Posterior cingulate gyrus (tissue), 11 donors: Measurements from ENCODE around the gene CCDC142.
A peak's percentile ranks its signal among the peaks of the same experiment; 100 is the strongest.
"Not testable (repeated sequence)": the region's sequence is repeated elsewhere in the genome, so short reads cannot be mapped to it uniquely, and the experiment has no call there.

Source experiments
- DNase-seq, 10 donors: peaks; one replicate each; pipeline versions ENCODE4 v3.0.0 to v3.0.0-alpha.2; 2020 to 2021; ENCODE audit warnings: mixed read lengths in 3 of 10
- intact Hi-C: fragments of 100-400 bp; cut with DNase I; formaldehyde crosslinking; loops from one replicate; pipeline ENCODE4 v1.15.1; 2023

Gene CCDC142

DNA sequence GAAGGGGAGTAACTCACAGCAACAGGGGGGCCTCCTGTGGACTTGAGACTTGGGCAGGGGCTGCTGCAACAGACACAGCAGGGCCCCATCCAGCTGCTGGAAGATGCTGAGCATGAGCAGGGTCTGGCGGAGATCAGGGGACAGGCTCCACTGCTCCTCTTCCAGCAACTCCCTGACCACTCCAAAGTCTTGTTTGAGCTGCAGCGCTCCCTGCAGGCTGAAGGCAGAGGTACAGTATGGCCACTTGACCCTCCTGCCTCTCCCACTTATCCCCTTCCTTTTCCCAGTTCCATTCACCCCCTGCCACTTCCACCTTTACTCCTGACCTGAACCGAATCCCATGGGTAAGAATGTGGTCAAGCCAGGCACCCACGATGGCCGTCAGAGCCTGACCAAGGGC lies 7.9 kb downstream of the CCDC142 start:
- DNase-seq, result no peak
- intact Hi-C loops, result no loop called here

DNA sequence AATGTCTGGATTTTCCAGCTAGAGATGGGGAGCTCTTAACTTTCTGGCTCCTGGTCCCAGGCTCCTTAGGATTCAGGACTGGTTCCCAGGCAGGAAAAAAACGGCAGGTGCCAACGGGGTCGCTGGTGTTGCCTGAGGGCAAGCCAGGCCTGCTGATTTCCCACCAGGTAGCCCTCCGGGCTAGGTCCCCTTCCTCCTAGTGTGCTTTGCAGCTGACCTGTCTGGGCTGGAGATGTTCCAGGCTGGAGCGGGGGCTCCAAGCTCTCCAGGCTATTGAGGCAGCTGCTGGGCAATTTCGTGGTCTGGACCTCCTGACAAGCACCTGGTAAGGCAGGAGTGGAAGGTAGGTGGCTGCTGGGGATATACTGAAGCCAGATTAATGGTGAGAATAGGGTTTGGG lies 8.3 kb downstream of the CCDC142 start:
- no peak for DNase-seq
- intact Hi-C loops, result no loop called here

DNA sequence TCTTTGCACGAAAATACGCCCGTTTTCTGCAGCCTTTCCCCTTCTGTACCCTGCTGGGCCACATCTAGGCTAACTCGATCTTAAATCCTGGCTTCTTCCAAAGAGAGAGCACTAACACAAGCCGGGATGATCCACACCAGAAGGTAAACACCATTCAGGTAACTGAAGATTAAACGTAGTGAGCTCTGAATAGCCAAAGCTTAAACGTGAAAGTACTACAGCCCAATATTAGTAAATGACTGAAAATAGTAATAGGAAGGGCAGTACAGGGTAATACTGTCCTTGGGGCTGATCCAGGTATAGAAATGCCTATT lies 9.9 kb downstream of the CCDC142 start:
- intact Hi-C loops, result no loop called here
- no peak for DNase-seq

- intact Hi-C loops, result no loop called here
- peak; percentile 93 to 99 (median 96) for DNase-seq
These were observed 10.5 kb downstream of the CCDC142 start, which contains the start of gene MRPL53 for GRCh38 chr2:74472086-74472944. Gene MRPL53 (minus strand): TSS chr2:74472680. CDS start chr2:74472660, 20 bp downstream.

DNA sequence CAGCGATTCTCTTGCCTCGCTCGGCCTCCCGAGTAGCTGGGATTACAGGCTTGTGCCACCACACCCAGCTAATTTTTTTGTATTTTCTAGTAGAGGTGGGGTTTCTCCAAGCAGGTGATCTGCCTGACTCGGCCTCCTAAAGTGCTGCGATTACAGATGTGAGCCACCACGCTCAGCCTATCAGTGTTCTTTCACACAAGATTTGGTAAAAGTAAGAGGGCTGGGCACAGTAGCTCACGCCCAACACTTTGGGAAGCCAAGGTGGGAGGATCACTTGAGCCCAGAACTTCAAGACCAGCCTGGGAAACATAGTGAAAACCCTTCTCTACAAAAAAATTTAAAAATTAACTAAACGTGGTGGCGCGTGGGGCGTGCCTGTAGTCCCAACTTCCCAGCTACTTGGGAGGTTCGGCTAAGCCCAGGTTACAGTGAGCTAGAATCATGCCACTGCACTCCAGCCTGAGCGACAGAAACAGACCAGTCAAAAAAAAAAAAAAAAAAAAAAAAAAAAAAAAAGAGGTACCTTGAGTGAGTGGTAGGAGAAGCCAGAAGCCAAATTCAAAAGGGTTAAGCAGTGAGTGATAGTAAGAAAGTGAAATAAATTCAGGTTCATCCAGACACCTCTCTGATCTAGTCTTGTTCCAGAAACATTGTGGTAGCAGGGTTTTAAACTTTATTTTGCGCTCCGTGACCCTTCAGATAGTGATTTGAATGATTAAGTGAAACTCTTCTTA lies 11.3 kb downstream of the CCDC142 start:
- intact Hi-C loops, result no loop called here
- DNase-seq, result no peak

DNA sequence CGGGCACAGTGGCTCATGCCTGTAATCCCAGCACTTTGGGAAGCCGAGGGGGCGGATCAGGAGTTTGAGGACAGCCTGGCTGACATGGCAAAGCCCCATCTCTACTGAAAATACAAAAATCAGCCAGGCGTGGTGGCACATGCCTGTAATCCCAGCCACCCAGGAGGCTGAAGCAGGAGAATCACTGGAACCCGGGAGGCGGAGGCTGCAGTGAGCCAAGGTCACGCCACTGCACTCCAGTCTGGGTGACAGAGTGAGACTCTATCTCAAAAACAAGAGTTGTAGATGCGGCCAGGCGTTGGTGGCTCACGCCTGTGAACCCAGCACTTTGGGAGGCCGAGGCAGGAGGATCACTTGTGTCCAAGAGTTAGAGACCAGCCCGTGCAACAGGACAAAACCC lies 12.1 kb downstream of the CCDC142 start:
- intact Hi-C loops, DNase-seq: not testable (repeated sequence)

GRCh38 chr2:74464406-74464805 lies 18.4 kb downstream of the CCDC142 start:
- no peak for DNase-seq
- intact Hi-C loops, result no loop called here

DNA sequence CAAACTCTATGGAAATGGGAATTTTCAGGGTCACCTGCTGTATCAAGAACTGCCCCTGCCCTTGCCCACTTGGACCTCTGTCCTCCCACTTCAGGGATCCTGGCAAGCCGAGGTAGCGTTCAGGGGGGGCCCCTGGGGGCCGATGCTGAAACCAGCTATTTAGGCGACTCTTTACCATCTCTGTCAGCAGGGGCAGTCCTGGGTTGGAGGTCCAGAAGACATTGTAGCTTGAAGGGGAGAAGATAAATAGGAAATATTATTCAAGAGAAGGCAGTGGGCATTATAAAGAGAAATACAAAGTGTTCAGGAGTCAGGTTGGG lies 20.1 kb downstream of the CCDC142 start:
- peak in 1 of 10 donors; percentile 52 for DNase-seq
- intact Hi-C loops, result no loop called here

GRCh38 chr2:74462054-74462785 lies 20.6 kb downstream of the CCDC142 start:
- DNase-seq, result peak in 1 of 10 donors; percentile 49
- intact Hi-C loops, result no loop called here

DNA sequence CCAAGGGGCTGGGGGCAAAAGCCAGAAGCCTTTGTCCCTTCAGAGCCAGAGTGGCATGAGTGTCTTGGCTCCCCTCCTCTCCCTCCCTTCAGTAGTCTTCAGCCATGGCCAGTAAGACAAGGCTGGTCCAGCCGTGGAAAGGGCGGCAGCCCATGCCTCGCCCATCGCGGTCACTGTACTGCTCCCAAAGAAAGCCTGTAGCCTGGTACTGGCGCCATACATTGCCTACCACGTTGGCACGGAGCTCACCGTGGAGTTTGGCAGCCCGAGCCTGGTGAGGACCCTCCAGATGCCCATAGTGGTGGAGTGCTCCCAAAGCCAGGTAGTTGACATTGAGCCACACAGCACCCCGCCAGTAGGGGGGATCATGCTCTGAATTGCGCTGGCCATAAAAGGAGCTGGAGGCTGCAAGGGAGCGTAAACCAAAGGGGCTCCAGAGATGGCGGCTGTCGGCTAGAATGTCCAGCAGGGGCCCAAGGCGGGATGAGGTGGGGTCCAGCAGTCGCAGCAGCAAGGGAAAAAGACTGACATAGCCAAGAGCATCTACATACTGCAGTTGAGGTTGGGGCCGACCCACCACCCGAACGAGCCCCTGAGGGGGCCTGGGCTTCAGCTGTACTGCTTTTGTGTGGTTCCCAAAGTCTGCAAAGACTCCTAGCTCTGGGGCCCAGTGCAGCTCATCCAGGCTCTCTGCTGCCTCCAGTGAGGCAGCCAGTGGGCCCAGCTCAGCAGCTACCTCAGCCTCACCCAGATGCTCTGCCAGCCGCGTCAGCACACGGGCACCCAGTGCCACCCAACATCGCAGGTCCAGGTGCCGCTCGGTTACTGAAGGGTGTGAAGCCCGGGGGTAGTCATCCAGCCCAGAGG lies 21.4 kb downstream of the CCDC142 start:
- intact Hi-C loops, result no loop called here
- DNase-seq, result peak in 2 of 10 donors; percentile 71 to 84

DNA sequence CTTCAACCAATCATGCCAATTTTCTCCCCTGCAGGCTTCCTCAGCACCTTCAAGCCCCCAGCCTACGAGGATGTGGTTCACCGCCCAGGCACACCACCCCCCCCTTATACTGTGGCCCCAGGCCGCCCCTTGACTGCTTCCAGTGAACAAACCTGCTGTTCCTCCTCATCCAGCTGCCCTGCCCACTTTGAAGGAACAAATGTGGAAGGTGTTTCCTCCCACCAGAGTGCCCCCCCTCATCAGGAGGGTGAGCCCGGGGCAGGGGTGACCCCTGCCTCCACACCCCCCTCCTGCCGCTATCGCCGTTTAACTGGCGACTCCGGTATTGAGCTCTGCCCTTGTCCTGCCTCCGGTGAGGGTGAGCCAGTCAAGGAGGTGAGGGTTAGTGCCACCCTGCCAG lies 22.6 kb downstream of the CCDC142 start:
- intact Hi-C loops, result not testable (repeated sequence)
- peak in 2 of 10 donors; percentile 44 to 45 for DNase-seq

- DNase-seq, result peak in 1 of 10 donors; percentile 63
- intact Hi-C loops, result loop anchor here (5.0 kb wide), 1 partner anchor 37 kb away; the partner anchor contains the start of genes C2orf81 and WDR54
These were observed 23.2 kb downstream of the CCDC142 start for GRCh38 chr2:74459503-74460118.

GRCh38 chr2:74458938-74459363 lies 23.8 kb downstream of the CCDC142 start:
- intact Hi-C loops, result loop anchor here (5.0 kb wide), 1 partner anchor 37 kb away; the partner anchor contains the start of genes C2orf81 and WDR54

DNA sequence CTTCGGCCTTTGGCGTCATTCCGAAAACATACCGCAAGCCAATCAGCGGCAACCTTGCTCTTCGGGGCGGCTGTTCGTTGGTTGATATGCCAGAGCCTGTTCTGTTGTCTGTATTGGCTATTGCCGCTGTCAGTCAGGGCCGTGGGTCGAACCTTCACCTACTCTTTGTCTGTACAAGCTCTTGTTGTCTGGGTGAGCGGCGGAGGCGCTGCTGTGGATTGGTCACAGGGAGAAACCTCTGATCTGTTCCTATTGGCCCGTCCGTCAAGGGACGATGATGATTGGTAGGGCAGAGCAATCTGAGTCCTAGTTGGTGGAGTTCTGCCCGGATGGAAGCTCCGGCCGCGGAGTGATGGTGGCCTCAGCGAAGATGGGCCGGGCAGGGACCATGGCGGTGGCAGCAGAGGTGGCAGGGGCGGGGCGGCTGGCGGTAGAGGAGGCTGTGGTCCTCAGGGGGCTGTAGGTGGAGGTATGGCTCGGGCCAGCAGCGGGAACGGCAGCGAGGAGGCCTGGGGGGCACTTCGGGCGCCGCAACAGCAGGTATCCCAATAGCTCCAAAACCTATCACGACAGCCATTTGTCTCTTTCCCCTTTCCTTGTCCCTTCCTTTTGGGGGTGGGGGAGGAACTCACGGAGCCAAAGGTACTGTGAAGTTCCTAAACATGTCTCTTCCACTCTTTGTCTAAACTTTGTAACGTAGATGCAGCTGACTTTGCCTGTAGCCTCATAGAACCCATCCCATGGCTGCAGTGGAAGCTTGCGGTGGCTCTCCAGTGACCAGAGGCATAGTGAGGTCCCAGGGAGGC lies 24.5 kb downstream of the CCDC142 start, which contains the start of gene WBP1:
TSS of gene WBP1 (plus strand) at position 307 of the 806 bp plus-strand sequence. CDS start at position 472, 165 bp downstream.
- DNase-seq, result peak; percentile 99 to 100 (median 100)
- intact Hi-C loops, result loop anchor here (5.0 kb wide), 1 partner anchor 36 kb away; the partner anchor contains the start of genes C2orf81 and WDR54

More at GRCh38 chr2:74458938-74459363, 23.8 kb downstream of the CCDC142 start:
- DNase-seq, result peak in 1 of 10 donors; percentile 55

DNA sequence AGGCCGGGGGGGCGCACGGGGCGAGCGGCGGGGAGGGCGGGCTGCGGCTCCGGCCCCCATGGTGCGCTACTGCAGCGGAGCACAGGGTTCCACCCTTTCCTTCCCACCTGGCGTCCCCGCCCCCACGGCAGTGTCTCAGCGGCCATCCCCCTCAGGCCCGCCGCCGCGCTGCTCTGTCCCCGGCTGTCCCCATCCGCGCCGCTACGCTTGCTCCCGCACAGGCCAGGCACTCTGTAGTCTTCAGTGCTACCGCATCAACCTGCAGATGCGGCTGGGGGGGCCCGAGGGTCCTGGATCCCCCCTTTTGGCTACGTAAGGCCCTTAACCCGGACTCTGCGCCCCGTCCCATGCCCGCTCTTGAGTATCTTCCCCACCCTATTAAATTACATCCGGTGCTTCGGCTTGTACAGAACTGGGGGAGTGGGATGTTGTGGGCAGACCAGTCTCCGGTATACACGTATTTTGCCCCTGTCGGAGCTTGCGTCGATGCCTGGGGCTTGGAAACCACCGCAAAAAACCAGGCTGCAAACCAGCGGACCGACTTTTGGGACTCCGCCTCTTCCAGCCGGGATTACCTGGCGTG lies 25.2 kb downstream of the CCDC142 start:
- peak; percentile 43 to 94 (median 65) for DNase-seq
- intact Hi-C loops, result loop anchor here (5.0 kb wide), 1 partner anchor 35 kb away; the partner anchor contains the start of genes C2orf81 and WDR54

DNA sequence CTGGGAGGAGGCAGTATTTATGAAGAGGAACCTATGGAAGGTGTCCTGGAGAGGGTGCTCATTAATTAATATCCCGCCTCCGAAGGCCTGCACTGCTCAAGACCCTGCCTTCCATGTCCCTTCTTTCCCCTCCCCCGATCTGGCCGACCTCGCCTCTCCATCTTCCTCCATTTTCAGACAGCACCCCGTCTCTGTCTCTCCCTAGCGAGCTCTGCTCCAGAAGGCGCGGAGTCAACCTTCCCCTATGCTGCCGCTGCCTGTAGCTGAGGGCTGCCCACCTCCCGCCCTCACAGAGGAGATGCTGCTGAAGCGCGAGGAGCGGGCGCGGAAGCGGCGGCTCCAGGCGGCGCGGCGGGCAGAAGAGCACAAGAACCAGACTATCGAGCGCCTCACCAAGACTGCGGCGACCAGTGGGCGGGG lies 25.7 kb downstream of the CCDC142 start:
- intact Hi-C loops, result loop anchor here (5.0 kb wide), 1 partner anchor 35 kb away; the partner anchor contains the start of genes C2orf81 and WDR54
- no peak for DNase-seq

- peak; percentile 92 to 99 (median 95) for DNase-seq
- intact Hi-C loops, result loop anchor here (1.0 to 5.0 kb wide), 4 partner anchors 14 to 73 kb away; partner anchors contain the start of genes C2orf81, DCTN1, RTKN and TTC31
These were observed 27.9 kb downstream of the CCDC142 start, which contains the start of gene INO80B for GRCh38 chr2:74454654-74455511. Gene INO80B (plus strand): TSS chr2:74455087. CDS start chr2:74455117, 30 bp downstream.
